Neural cell (in vitro differentiated cells): ENCODE results near the gene CAPN15. TPM values are rescaled to one million over a fixed set of nuclear protein-coding genes. Genes with fewer than 3 reads are reported as not detected.

ENCODE experiments used
- H2AFZ ChIP-seq: fragments of 200-600, 300-800 bp; sonication (generic), shearing (Covaris generic); 2 replicates; pipeline ENCODE4 v1.6.0; 2014; ENCODE audit warnings: low read depth, mild to moderate bottlenecking, antibody characterized with exemption, low read length, moderate library complexity
- H3F3A ChIP-seq: fragments of 200-600 bp; shearing (Covaris generic); 2 replicates; pipeline ENCODE4 v1.6.1; 2016; ENCODE audit warnings: mild to moderate bottlenecking, moderate library complexity, mixed read lengths, antibody characterized with exemption, low read length; ENCODE audit not compliant: insufficient read depth, poor library complexity, severe bottlenecking
- H3K27ac ChIP-seq: fragments of 200-600, 300-800 bp; sonication (generic), shearing (Covaris generic); 2 replicates; pipeline ENCODE4 v1.5.1; 2014; ENCODE audit warnings: mild to moderate bottlenecking, low read length, moderate library complexity
- H3K27me3 ChIP-seq: fragments of 300-800, 200-600 bp; sonication (generic), shearing (Covaris generic); 2 replicates; pipeline ENCODE4 v1.6.0; 2014; ENCODE audit warnings: mild to moderate bottlenecking, low read depth, low read length, moderate library complexity; ENCODE audit not compliant: insufficient read depth
- H3K36me3 ChIP-seq: fragments of 300-800, 200-600 bp; sonication (generic), shearing (Covaris generic); 2 replicates; pipeline ENCODE4 v1.5.1; 2014; ENCODE audit warnings: mild to moderate bottlenecking, antibody characterized with exemption, low read length, moderate library complexity; ENCODE audit not compliant: insufficient read depth
- H3K4me2 ChIP-seq: fragments of 300-800, 200-600 bp; sonication (generic), shearing (Covaris generic); 2 replicates; pipeline ENCODE4 v1.6.0; 2014; ENCODE audit warnings: mild to moderate bottlenecking, low read length
- H3K4me3 ChIP-seq: fragments of 300-800, 200-600 bp; sonication (generic), shearing (Covaris generic); 2 replicates; pipeline ENCODE4 v1.5.1; 2014; ENCODE audit warnings: mild to moderate bottlenecking, low read length, moderate library complexity
- H3K79me2 ChIP-seq: fragments of 200-600 bp; shearing (Covaris generic); replicated peaks from 2 replicates; pipeline ENCODE4 v1.6.0; 2014; ENCODE audit warnings: mild to moderate bottlenecking, low read length, moderate library complexity; ENCODE audit not compliant: insufficient read depth
- H3K9ac ChIP-seq: fragments of 300-800, 200-600 bp; sonication (generic), shearing (Covaris generic); 2 replicates; pipeline ENCODE4 v1.6.1; 2016; ENCODE audit warnings: mild to moderate bottlenecking, low read length, mixed read lengths
- H3K9me2 ChIP-seq: fragments of 200-600 bp; shearing (Covaris generic); 2 replicates; pipeline ENCODE4 v1.6.1; 2016; ENCODE audit warnings: mild to moderate bottlenecking, low read length, mixed read lengths; ENCODE audit not compliant: insufficient read depth
- H3K9me3 ChIP-seq: fragments of 200-600, 300-800 bp; sonication (generic), shearing (Covaris generic); 2 replicates; pipeline ENCODE4 v1.6.1; 2016; ENCODE audit warnings: mild to moderate bottlenecking, mixed run types, low read length, moderate library complexity, mixed read lengths
- H4K20me1 ChIP-seq: fragments of 200-600 bp; shearing (Covaris generic); 2 replicates; pipeline ENCODE4 v1.6.1; 2016; ENCODE audit warnings: mild to moderate bottlenecking, mixed run types; ENCODE audit not compliant: insufficient read depth
- EP300 ChIP-seq: fragments of 450-650 bp; conservative IDR thresholded peaks from 2 replicates; pipeline ENCODE4 v1.6.1; 2014; ENCODE audit warnings: antibody characterized with exemption, mild to moderate bottlenecking, moderate library complexity; ENCODE audit not compliant: poor library complexity, severe bottlenecking
- EZH2 ChIP-seq: fragments of 200-600, 300-800 bp; shearing (Covaris generic), sonication (generic); IDR thresholded peaks from 2 replicates; pipeline ENCODE4 v1.6.1; 2014; ENCODE audit warnings: antibody characterized with exemption, low read length, borderline replicate concordance, mild to moderate bottlenecking; ENCODE audit not compliant: insufficient read depth, poor library complexity, severe bottlenecking
- MXI1 ChIP-seq: fragments of 450-650 bp; conservative IDR thresholded peaks from 2 replicates; pipeline ENCODE4 v1.6.1; 2014; ENCODE audit warnings: antibody characterized with exemption, mild to moderate bottlenecking; ENCODE audit not compliant: poor library complexity, severe bottlenecking
- RAD21 ChIP-seq: fragments of 450-650 bp; conservative IDR thresholded peaks from 2 replicates; pipeline ENCODE4 v1.6.1; 2014; ENCODE audit warnings: antibody characterized with exemption, mild to moderate bottlenecking, moderate library complexity
- REST ChIP-seq: IDR thresholded peaks from 2 replicates; pipeline ENCODE4 v1.6.1; 2012; ENCODE audit warnings: borderline replicate concordance
- SMC3 ChIP-seq: fragments of 450-650 bp; conservative IDR thresholded peaks from 2 replicates; pipeline ENCODE4 v1.6.1; 2014; ENCODE audit warnings: antibody characterized with exemption, mild to moderate bottlenecking, moderate library complexity; ENCODE audit not compliant: poor library complexity
- TAF1 ChIP-seq: IDR thresholded peaks from 2 replicates; pipeline ENCODE4 v1.6.1; 2012; ENCODE audit warnings: low read depth
- polyA plus RNA-seq: library from polyadenylated mRNA; depleted of rRNA; stranded (reverse); fragments of >200 nt; gene quantifications from 2 replicates; pipeline ENCODE4 v1.2.3, GENCODE V29; 2014
- TF ChIP-seq, protein P1 (sequence below): fragments of 450-650 bp; IDR thresholded peaks from 2 replicates; pipeline ENCODE4 v1.5.1; 2014; ENCODE audit warnings: antibody characterized with exemption, mild to moderate bottlenecking, moderate library complexity; ENCODE audit not compliant: poor library complexity, severe bottlenecking

CAPN15 gene
- polyA plus RNA-seq, 1 donor from 2014 or later: 11.5 TPM

- Histone ChIP-seq H2AFZ (no peak overlapping the region), H3K4me3 (no peak overlapping the region), H3K9me2 (no peaks in the 10 kb centered on the region), H3F3A (no peaks in the 10 kb centered on the region), H4K20me1 (no peaks in the 10 kb centered on the region), H3K9me3 (no peaks in the 10 kb centered on the region), H3K79me2 (peaks cover 7% of the 10 kb centered on the region), H3K27me3 (peaks cover 22% of the 10 kb centered on the region), H3K4me2 (no peak overlapping the region), H3K9ac (no peak overlapping the region), H3K27ac (no peak overlapping the region), H3K36me3 (no peaks in the 10 kb centered on the region)
- no peak for TF ChIP-seq MXI1
Measured at GRCh38 chr16:564690-565418, 37.3 kb downstream of the CAPN15 start.

DNA sequence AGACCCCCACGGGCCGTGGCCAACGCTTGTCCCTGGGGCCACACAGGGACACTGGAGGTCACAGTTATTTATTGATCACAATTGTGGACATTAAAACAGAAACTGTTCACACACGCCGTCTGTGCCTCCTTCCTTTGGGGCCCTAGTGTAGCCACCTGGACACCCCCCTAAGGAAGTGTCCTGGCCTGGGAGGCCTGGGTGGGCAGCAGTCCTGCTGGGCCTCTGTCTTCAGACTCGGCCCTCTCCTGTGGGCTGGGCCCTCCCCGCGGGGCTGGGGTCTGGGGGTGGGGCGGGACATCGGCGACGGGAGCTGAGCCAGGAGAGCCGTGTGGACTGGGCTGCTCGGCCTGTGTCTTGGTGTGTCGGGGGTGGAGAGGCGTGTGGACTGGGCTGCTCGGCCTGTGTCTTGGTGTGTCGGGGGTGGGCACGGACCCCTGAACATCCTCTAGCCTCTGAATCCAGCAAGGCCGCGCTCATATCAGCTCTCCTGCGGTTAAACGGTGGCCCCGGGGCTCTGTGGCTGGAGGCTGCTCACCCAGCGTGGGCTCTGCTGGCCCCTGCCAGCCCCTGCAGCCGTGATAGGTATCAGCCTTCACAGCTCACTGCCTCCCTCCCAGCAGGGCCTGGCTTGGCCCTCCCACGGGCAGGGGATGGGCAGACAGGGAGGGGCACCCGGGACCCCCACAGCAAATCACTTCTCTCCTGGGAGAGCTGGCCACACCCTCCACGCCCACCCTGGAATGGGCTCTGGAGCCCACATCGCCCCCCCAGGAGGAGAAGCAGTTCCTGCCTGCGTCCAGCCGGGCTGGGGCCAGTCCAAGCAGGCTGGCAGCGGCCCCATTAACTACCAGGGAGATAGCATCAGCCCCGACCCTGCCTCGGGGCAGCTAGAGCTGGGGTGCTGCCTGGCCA is 38.2 kb downstream of the CAPN15 start:
- no peak overlapping the region for H3K9ac ChIP-seq
- H3F3A ChIP-seq: no peaks in the 10 kb centered on the region
- H3K4me3 ChIP-seq: no peak overlapping the region
- no peak overlapping the region for H2AFZ ChIP-seq
- H3K79me2 ChIP-seq: peaks cover 13% of the 10 kb centered on the region
- no peaks in the 10 kb centered on the region for H3K9me2 ChIP-seq
- peaks cover 20% of the 10 kb centered on the region for H3K27me3 ChIP-seq
- no peaks in the 10 kb centered on the region for H3K36me3 ChIP-seq
- H4K20me1 ChIP-seq: no peaks in the 10 kb centered on the region
- H3K27ac ChIP-seq: no peak overlapping the region
- TF ChIP-seq SMC3 (no peak), TAF1 (no peak), EZH2 (no peak), RAD21 (no peak), REST (no peak), EP300 (no peak), MXI1 (no peak)
- TF ChIP-seq, protein P1, sequence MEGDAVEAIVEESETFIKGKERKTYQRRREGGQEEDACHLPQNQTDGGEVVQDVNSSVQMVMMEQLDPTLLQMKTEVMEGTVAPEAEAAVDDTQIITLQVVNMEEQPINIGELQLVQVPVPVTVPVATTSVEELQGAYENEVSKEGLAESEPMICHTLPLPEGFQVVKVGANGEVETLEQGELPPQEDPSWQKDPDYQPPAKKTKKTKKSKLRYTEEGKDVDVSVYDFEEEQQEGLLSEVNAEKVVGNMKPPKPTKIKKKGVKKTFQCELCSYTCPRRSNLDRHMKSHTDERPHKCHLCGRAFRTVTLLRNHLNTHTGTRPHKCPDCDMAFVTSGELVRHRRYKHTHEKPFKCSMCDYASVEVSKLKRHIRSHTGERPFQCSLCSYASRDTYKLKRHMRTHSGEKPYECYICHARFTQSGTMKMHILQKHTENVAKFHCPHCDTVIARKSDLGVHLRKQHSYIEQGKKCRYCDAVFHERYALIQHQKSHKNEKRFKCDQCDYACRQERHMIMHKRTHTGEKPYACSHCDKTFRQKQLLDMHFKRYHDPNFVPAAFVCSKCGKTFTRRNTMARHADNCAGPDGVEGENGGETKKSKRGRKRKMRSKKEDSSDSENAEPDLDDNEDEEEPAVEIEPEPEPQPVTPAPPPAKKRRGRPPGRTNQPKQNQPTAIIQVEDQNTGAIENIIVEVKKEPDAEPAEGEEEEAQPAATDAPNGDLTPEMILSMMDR: no peak
- no peak overlapping the region for H3K4me2 ChIP-seq
- H3K9me3 ChIP-seq: no peaks in the 10 kb centered on the region
